Tibial nerve (tissue), 4 donors: ENCODE results near the gene AGMO.

ENCODE experiments used
- EP300 ChIP-seq, 2 donors: sonication (generic); formaldehyde crosslinking; IDR thresholded peaks; one replicate each; pipeline ENCODE4 v1.6.1; 2017; ENCODE audit warnings: antibody characterized with exemption in 2 of 2, mild to moderate bottlenecking in 1 of 2
- POLR2A ChIP-seq, 2 donors: fragments of 450-650 bp; IDR thresholded peaks; one replicate each; pipeline ENCODE4 v1.6.1; 2017; ENCODE audit warnings: antibody characterized with exemption in 2 of 2, mild to moderate bottlenecking in 2 of 2, moderate library complexity in 2 of 2
- TF ChIP-seq, protein P1 (sequence below), 5 experiments: fragments of 200-600 bp in 3 of 5; fragments of 450-650 bp in 2 of 5; sonication (generic) in 3 of 5; IDR thresholded peaks; one replicate each; pipeline ENCODE4 v1.5.1; 2016 to 2019; ENCODE audit warnings: antibody characterized with exemption in 5 of 5, mild to moderate bottlenecking in 3 of 5, moderate library complexity in 2 of 5

GRCh38 chr7:15543256-15543655, 18.6 kb downstream of the AGMO start:
- TF ChIP-seq, protein P1, sequence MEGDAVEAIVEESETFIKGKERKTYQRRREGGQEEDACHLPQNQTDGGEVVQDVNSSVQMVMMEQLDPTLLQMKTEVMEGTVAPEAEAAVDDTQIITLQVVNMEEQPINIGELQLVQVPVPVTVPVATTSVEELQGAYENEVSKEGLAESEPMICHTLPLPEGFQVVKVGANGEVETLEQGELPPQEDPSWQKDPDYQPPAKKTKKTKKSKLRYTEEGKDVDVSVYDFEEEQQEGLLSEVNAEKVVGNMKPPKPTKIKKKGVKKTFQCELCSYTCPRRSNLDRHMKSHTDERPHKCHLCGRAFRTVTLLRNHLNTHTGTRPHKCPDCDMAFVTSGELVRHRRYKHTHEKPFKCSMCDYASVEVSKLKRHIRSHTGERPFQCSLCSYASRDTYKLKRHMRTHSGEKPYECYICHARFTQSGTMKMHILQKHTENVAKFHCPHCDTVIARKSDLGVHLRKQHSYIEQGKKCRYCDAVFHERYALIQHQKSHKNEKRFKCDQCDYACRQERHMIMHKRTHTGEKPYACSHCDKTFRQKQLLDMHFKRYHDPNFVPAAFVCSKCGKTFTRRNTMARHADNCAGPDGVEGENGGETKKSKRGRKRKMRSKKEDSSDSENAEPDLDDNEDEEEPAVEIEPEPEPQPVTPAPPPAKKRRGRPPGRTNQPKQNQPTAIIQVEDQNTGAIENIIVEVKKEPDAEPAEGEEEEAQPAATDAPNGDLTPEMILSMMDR (IDR thresholded peaks at IDR 0.05) = no peak
- TF ChIP-seq POLR2A (IDR thresholded peaks at IDR 0.05) (no peak), EP300 (IDR thresholded peaks at IDR 0.05) (no peak)
